Brain microvascular endothelial cell (primary cell): ENCODE measurements around the gene TOX3.

Source experiments
- DNase-seq: peaks from one replicate; pipeline ENCODE4 v3.0.0-alpha.2; 2020
- H3K27ac ChIP-seq: fragments of 250-450 bp; sonication (Bioruptor Pico); 2 replicates; pipeline ENCODE4 v1.5.1; 2020; ENCODE audit warnings: mild to moderate bottlenecking, moderate library complexity
- H3K27me3 ChIP-seq: fragments of 250-450 bp; sonication (Bioruptor Pico); replicated peaks from 2 replicates; pipeline ENCODE4 v1.5.1; 2020; ENCODE audit warnings: mild to moderate bottlenecking
- H3K36me3 ChIP-seq: fragments of 250-450 bp; sonication (Bioruptor Pico); replicated peaks from 2 replicates; pipeline ENCODE4 v1.5.1; 2020; ENCODE audit warnings: mild to moderate bottlenecking
- H3K4me3 ChIP-seq: 2 replicates; pipeline ENCODE4 v1.5.1; 2011; ENCODE audit warnings: low read depth, mild to moderate bottlenecking, control low read depth, low read length, moderate library complexity
- in situ Hi-C: cut with HindIII; loops from 2 replicates; pipeline ENCODE4 v1.10.0; 2017; ENCODE audit warnings: low sequenced_read_pairs, low pct_ligation_motif_present
- TF ChIP-seq, protein P1 (sequence below): IDR thresholded peaks from 2 replicates; pipeline ENCODE4 v1.5.1; 2011; ENCODE audit warnings: low read depth, mild to moderate bottlenecking, moderate library complexity, low read length, control low read depth, inconsistent platforms; ENCODE audit errors: missing control alignments

Gene TOX3

DNA sequence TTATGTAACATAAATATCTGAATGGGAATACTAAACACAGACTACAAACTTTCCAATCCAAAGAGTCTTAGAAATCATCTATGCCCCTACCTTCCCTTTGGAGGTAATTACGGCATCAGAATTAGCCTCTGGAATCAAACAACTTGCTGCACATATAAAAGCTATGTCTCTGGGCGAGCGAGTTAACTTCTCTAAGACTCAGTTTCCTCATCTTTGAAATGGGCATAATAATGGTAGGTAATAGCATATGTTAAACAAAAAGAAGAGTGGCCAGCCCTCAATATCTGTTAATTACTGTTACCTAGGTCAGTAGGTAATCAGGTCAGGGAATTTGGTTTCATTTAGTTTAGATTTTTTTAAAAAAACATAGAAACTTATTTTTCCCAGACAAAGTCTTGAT, 153.5 kb downstream of the TOX3 start:
- in situ Hi-C loops: no loop called here
- Histone ChIP-seq H3K27me3 (no peaks in the 10 kb centered on the region), H3K36me3 (no peaks in the 10 kb centered on the region), H3K4me3 (no peak overlapping the region), H3K27ac (no peak overlapping the region)
- TF ChIP-seq, protein P1, sequence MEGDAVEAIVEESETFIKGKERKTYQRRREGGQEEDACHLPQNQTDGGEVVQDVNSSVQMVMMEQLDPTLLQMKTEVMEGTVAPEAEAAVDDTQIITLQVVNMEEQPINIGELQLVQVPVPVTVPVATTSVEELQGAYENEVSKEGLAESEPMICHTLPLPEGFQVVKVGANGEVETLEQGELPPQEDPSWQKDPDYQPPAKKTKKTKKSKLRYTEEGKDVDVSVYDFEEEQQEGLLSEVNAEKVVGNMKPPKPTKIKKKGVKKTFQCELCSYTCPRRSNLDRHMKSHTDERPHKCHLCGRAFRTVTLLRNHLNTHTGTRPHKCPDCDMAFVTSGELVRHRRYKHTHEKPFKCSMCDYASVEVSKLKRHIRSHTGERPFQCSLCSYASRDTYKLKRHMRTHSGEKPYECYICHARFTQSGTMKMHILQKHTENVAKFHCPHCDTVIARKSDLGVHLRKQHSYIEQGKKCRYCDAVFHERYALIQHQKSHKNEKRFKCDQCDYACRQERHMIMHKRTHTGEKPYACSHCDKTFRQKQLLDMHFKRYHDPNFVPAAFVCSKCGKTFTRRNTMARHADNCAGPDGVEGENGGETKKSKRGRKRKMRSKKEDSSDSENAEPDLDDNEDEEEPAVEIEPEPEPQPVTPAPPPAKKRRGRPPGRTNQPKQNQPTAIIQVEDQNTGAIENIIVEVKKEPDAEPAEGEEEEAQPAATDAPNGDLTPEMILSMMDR: no peak
- DNase-seq: no peak

DNA sequence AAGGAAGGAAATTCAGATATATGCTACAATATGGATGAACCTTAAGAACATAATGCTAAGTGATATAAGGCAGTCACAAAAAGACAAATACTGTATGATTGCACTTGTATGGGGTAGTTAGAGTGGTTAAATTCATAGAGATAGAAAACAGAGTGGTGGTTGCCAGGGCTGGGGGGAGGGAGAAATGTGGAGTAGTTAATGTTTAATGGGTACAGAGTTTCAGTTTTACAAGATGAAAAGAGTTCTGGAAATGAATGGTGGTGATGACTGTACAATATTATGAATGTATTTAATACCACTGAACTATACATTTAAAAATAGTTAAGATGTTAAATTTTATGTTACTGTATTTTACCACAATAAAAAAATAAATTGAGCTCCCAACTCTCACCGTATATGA, 157.9 kb downstream of the TOX3 start:
- no peaks in the 10 kb centered on the region for H3K27me3 ChIP-seq
- in situ Hi-C loops: no loop called here
- H3K27ac ChIP-seq: no peak overlapping the region
- DNase-seq: no peak
- H3K36me3 ChIP-seq: no peaks in the 10 kb centered on the region
- TF ChIP-seq, protein P1: no peak
- H3K4me3 ChIP-seq: no peak overlapping the region
